Stimulated activated CD4-positive, alpha-beta T cell treated with anti-CD3 and anti-CD28 coated beads, Interleukin-4, amount 100 ng/mL, for 1 hour (primary cell): ENCODE measurements around the gene ASPDH.
"Not testable (repeated sequence)": the region's sequence is repeated elsewhere in the genome, so short reads cannot be mapped to it uniquely, and the experiment has no call there.

Source experiments
- DNase-seq: peaks from one replicate; pipeline ENCODE4 v3.0.0-alpha.2; 2020

Gene ASPDH

DNA sequence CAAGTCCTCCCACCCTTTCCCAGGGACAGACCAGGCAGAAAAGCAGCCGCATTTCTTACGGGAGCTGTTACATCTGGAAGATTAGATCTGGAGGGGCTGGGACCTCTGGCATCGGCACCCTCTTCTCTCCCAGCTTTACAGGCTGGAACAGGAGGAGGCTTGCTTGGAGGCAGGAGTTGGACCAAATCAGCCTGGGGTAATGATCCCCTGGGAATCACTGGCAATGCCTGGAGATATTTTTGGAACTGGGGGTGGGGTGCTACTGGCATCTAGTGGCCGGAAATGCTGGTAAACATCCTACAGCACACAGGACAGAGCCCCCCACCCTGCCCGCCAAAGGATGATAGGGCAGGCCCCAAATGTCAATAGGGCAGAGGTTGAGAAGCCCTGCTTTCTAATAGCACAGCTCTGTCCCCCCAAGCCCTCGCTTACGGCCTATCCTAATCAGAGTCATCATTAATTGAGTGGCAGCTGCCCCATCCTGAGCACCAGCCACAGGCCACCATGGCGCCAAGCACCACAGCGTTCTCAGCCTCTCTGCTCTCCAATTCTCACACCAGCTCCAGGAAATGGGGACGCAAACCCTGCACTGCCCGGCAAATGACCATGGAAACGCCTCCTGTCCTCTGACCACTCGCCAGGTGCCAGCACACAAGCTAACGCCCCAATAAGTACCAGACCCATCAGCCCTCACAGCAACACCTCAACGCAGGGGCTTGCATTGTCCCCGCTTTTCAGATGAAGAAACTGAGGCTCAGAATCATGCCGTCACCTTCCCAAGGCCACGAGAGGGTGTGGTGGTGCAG is 33.9 kb upstream of the ASPDH start:
- no peak for DNase-seq

- DNase-seq = no peak
Observed at GRCh38 chr19:50546527-50547221, 33.0 kb upstream of the ASPDH start.

- DNase-seq = no peak
Observed at GRCh38 chr19:50542943-50543342, 29.2 kb upstream of the ASPDH start.

DNA sequence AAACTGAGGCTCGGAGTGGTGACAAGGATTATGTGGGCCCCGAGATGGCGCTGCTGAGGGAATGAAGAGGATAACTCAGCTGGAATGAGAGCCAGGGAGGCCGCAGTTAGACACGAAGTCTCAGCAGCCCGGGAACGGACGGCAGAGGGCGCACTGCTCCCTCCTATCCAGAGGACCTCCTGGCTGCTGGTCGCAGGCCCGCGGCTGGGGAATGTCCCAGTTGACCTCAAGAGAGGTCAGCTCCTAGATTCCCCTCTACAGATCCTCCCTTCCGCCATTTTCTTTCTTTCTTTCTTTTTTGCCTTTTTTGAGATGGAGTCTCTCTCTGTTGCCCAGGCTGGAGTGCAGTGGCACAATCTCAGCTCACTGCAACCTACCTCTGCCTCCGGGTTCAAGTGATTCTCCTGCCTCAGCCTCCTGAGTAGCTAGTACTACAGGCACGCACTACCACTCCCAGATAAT is 24.1 kb upstream of the ASPDH start:
- DNase-seq = peak; percentile 70

DNA sequence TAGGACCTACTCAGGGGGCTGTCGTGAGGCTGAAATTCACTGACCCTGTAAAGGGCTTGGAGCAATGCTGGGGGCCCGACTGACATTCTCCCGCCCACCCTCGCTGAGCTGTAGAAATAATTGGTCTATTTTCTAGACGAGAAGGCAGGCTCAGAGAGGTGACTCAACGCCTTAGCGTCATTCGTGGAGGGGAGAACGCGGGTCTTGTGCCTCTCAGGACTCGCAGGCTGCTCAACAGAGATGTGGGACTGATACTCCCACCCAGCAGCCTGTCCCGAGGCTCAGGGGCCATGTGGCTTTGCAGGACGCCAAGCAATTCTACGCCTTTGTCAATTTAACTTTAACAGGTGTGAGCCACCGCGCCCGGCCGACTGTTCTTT is 23.6 kb upstream of the ASPDH start:
- no peak for DNase-seq

GRCh38 chr19:50536662-50537305 is 23.1 kb upstream of the ASPDH start:
- no peak for DNase-seq

DNA sequence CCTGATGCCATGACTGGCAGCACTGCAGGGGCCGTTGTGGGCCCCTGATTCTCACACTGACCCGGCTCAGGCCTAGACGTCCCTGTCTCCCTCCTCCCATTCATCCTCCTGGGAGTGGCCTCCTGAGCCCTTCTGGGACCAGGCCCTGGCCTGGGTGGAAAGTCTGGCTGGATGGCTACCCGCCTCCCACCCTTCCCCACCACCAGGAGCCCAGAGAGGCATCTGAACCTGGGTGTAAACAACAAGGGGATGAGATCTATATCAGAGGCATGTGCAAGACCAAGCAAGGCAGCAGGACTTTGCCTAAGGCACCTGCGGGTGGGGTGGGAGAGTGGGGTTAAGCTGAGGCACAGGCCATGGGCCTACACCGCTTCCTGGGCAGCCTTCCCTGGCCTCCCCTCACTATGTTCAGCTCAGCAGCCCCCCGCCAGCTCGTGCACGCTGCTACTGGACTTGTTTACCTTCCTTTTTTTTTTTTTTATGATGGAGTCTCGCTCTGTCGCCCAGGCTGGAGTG is 22.0 kb upstream of the ASPDH start:
- DNase-seq = no peak

GRCh38 chr19:50534478-50534877 is 20.8 kb upstream of the ASPDH start:
- DNase-seq = no peak

DNA sequence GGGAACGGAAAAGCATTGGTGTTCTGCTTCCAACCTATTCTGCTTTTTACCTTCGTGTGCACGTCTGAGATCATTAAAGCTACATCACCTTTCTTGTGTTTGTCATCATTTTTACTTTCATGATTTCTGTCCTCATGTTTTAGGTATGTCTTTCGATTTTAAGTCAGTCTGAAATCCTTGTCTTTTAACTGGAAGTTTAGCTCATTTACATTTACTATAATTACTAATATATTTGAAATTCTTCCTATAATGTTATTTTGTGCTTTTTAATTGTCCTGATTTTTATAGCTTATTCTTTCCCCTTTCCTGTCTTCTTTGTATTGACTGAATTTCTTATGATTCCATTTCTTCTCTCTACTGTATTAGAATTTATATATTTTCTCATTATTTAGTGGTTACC is 19.2 kb upstream of the ASPDH start:
- no peak for DNase-seq

DNA sequence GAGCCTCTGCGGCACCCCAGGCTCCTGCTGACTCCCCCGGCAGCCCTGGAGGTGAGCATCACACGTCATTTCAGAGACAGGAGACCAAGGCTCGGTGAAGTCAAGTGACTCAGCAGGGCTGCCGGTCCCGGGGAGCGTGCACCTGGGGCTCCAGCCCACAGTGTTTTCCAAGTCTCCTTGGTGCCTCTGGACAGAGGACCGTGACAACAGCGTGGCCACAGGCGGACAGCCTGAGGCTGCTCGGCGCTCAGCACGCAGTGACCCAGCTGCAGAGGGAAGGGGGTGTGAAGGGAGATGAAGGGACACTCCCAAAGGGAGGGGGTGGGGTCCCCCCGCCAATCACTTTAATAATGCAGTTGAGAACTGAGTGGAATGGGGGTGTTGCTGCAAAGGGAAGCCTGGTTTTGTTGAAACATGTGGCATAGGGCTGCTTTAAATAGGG is 17.5 kb upstream of the ASPDH start:
- DNase-seq = no peak

DNA sequence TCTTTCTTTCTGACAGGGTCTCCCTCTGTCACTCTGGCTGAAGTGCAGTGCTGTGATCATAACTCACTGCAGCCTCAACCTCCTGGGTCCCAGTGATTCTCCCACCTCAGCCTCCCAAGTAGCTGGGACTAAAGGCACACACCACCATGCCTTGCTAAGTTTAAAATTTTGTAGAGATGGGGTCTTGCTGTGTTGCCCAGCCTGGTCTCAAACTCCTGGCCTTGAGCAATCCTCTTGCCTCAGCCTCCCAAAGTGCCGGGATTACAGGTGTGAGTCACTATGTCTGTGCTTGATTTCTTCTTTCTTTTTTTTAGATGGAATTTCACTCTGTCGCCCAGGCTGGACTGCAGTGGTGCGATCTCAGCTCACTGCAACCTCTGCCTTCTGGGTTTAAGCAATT is 14.3 kb upstream of the ASPDH start:
- DNase-seq = not testable (repeated sequence)

DNA sequence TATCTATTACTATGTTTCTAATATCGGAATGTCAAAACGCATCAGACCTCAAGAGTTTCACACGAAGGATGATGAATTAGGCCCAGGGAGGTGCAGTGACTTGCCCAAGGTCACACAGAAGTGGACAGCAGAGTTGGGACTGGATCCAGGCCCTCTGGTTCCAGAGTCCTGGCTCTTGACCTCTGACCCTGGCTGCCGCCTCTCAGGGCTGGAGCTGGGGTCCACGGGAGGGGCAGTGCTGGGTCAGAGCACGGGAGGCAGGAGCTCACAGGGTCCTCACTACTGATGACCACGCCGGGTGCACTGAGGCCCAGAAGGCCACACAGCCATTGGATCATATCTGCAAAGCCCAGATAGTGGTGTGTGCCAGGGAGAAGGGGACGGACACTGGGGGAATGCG is 9.2 kb upstream of the ASPDH start:
- DNase-seq = no peak

DNA sequence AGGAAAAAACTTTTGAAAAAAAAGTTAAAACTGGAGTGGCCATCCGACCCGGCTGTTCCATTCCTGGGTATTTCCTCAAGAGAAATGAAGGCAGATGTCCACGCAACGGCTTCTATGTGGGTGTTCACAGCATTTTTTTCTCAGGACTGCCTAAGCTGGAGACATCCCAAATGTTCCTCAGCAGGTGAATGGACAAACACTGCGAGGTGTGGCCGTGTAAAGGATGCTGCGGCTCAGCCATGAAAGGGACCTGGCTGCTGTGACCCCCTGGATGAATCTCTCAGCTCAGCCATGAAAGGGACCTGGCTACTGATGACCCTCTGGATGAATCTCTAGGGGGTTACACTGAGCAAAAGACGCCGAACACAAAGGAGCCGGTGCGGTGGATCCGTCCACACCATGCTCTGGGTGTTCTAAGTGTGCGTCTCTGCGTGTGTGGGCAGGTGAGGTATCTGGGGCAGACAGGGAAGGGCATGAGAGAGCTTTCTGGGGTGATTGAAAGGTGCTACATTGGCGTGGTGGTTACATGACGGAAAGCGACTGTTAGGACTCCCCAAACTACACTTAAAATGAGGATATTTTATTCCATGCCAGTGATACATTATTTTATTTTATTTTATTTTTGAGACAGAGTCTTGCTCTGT is 7.2 kb upstream of the ASPDH start:
- no peak for DNase-seq

DNA sequence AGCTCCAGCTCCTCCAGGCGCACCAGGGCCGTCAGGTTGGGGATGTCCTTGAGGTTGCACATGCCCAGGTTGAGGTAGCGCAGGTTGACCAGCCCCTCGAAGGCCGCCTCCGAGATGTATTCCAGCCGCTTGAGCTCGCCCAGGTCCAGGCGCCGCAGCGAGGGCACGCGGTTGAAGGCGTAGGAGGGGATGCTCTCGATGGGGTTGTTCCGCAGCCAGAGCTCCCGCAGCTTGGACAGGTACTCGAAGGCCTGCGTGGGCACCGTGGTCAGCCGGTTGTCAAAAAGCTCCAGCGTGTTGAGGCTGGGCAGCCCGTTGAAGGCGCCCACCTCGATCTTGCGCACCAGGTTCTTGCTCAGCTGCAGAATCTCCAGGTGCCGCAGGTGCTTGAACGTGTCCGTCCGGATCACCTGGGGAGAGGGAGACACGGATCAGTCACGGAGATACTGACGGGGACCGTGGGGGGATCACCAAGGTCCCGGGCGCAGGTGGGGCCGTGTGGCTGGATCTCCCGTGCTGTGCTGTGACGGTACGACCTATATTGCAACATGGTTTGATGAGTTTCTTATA is 5.4 kb upstream of the ASPDH start:
- no peak for DNase-seq

- DNase-seq = no peak
Observed at GRCh38 chr19:50518091-50519005, 4.6 kb upstream of the ASPDH start.

GRCh38 chr19:50517704-50518075 is 4.0 kb upstream of the ASPDH start:
- no peak for DNase-seq

- no peak for DNase-seq
Observed at GRCh38 chr19:50516964-50517703, 3.4 kb upstream of the ASPDH start.

- no peak for DNase-seq
Observed at GRCh38 chr19:50516456-50516855, 2.7 kb upstream of the ASPDH start.

DNA sequence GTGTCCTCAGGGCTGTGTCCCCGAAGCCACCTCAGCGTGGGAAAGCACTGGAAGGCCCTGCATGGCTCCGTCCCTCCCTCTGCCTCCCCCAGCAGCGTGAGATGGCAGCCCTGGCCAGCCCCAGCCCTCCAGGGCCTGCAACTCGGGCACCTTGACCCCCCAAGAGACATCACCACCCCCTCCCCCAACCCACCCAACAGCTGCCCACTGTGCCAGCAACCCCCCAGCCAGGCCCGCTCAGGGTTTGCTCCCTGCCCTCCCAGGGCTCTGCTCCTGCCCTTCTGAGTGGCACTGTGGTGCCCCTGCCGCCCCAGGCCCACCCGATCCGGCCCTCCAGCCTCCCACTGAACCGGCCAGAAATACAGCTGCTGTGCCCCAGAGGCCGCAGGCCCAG is 1.5 kb upstream of the ASPDH start:
- DNase-seq = no peak

DNA sequence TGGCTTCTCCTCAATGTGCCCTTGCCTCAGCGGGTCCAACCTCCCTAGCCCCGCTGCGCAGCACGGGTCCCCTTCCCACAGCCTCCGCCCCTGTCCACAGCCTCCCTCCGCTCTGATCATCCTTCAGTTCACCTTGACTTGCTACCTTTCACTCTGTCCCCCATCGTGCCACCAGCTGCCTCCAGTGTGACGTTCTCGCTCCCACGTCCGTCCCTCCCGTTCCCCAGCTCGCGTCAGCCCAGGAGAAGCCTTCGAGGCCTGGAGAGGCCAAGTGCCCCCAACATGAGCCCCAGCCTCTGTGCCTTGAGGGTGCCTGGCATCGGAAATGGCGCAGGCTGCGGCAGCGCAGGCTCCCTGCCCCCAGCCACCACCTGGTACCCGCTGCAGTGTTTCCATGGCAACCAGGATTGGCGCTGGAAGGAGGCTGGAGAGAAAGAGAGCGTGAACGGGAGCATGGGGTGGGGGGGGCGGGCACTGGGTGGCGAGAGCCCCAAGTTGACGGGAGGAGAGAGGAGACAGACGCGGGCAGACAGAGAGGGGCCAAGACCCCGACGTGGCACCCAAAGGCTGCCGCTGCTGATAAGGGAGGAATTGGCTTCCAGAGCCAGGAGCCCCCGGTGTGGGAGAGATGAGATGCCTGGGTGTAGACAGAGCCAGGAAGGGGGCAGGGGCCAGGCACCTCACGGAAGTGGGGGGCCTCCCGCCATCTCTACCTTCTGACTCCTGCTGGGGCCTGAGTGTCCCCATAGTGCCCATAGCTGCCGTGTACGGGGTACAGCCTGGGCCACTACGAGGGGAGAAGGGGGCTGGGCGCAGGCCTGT is 844 bp upstream of the ASPDH start:
- no peak for DNase-seq
